GM18517 (cell line): ENCODE results near the gene GTF2H1.
"Not testable (repeated sequence)": the region's sequence is repeated elsewhere in the genome, so short reads cannot be mapped to it uniquely, and the experiment has no call there.

Experiments used
- ATAC-seq: cut with Tn5 transposase; IDR thresholded peaks from one replicate; pipeline ENCODE4 v1.9.1; 2021; ENCODE audit warnings: mild to moderate bottlenecking, moderate library complexity; ENCODE audit not compliant: unreplicated experiment

Gene GTF2H1

GRCh38 chr11:18372201-18372600, 49.8 kb downstream of the GTF2H1 start:
- no peak for ATAC-seq

- ATAC-seq = no peak
Measured at GRCh38 chr11:18374956-18375355, 52.6 kb downstream of the GTF2H1 start.

GRCh38 chr11:18375941-18376340, 53.6 kb downstream of the GTF2H1 start:
- no peak for ATAC-seq

- ATAC-seq = no peak
Measured at GRCh38 chr11:18379201-18379600, 56.8 kb downstream of the GTF2H1 start.

- ATAC-seq = peak; percentile 83
Measured at GRCh38 chr11:18383388-18384156, 61.2 kb downstream of the GTF2H1 start.

GRCh38 chr11:18384157-18384641, 61.8 kb downstream of the GTF2H1 start:
- peak; percentile 46 for ATAC-seq

- no peak for ATAC-seq
Measured at GRCh38 chr11:18390088-18390487, 67.7 kb downstream of the GTF2H1 start.

GRCh38 chr11:18392434-18393321, 70.3 kb downstream of the GTF2H1 start:
- no peak for ATAC-seq

GRCh38 chr11:18393581-18394274, 71.4 kb downstream of the GTF2H1 start:
- no peak for ATAC-seq

- ATAC-seq = peak; percentile 54
Measured at GRCh38 chr11:18394275-18394927, 72.0 kb downstream of the GTF2H1 start, which contains the start of gene LDHA. Gene LDHA, plus strand, starts transcription at chr11:18394563. Its CDS starts 2,280 bp downstream, at chr11:18396843.

- ATAC-seq = no peak
Measured at GRCh38 chr11:18394928-18395734, 72.8 kb downstream of the GTF2H1 start.

- peak; percentile 54 for ATAC-seq
Measured at GRCh38 chr11:18395735-18396504, 73.6 kb downstream of the GTF2H1 start.

- ATAC-seq = no peak
Measured at GRCh38 chr11:18397921-18398320, 75.6 kb downstream of the GTF2H1 start.

GRCh38 chr11:18401077-18401476, 78.7 kb downstream of the GTF2H1 start:
- ATAC-seq = not testable (repeated sequence)

- no peak for ATAC-seq
Measured at GRCh38 chr11:18404062-18404461, 81.7 kb downstream of the GTF2H1 start.

- ATAC-seq = not testable (repeated sequence)
Measured at GRCh38 chr11:18407400-18407799, 85.0 kb downstream of the GTF2H1 start.

GRCh38 chr11:18408558-18409291, 86.4 kb downstream of the GTF2H1 start:
- no peak for ATAC-seq

- ATAC-seq = no peak
Measured at GRCh38 chr11:18416459-18416858, 94.1 kb downstream of the GTF2H1 start.
